Lung (tissue), 12 donors: ENCODE data around the gene ESCO1. TPM values are rescaled to one million over a fixed set of nuclear protein-coding genes. Genes with fewer than 3 reads are reported as not detected.

Experiments
- ATAC-seq: fragments of 200-7000 bp; cut with Tn5 transposase; one replicate; pipeline ENCODE4 v1.9.1; 2020; ENCODE audit warnings: moderate number of reproducible peaks; ENCODE audit not compliant: insufficient read depth, low FRiP score
- DNase-seq, 3 donors: peaks; one replicate each; pipeline ENCODE4 v3.0.0-alpha.2; 2013 to 2017
- H3K27ac ChIP-seq, 2 donors: one replicate each; pipeline ENCODE4 v1.5.1; 2013; ENCODE audit warnings: mild to moderate bottlenecking in 2 of 2, moderate library complexity in 2 of 2, control low read depth in 1 of 2, inconsistent platforms in 1 of 2, low read depth in 1 of 2, low read length in 1 of 2
- H3K27me3 ChIP-seq, 3 donors: one replicate each; pipeline ENCODE4 v1.5.1; 2013; ENCODE audit warnings: low read length in 2 of 3; ENCODE audit not compliant: control insufficient read depth in 3 of 3, insufficient read depth in 3 of 3
- H3K36me3 ChIP-seq, 4 donors: one replicate each; pipeline ENCODE4 v1.5.1; 2013; ENCODE audit warnings: low read length in 4 of 4, mild to moderate bottlenecking in 1 of 4, moderate library complexity in 1 of 4; ENCODE audit not compliant: control insufficient read depth in 4 of 4, insufficient read depth in 4 of 4
- H3K4me1 ChIP-seq, 5 donors: one replicate each; pipeline ENCODE4 v1.5.1; 2013; ENCODE audit warnings: low read length in 5 of 5, mild to moderate bottlenecking in 2 of 5, moderate library complexity in 1 of 5; ENCODE audit not compliant: control insufficient read depth in 5 of 5, insufficient read depth in 5 of 5
- H3K4me3 ChIP-seq: one replicate; pipeline ENCODE4 v1.5.1; 2013; ENCODE audit warnings: mild to moderate bottlenecking, control low read depth, moderate library complexity
- H3K9ac ChIP-seq, 2 donors: one replicate each; pipeline ENCODE4 v1.5.1; 2013; ENCODE audit warnings: low read length in 2 of 2, control low read depth in 1 of 2; ENCODE audit not compliant: insufficient read depth in 1 of 2
- H3K9me3 ChIP-seq, 4 donors: one replicate each; pipeline ENCODE4 v1.5.1; 2013; ENCODE audit warnings: low read length in 3 of 4, mild to moderate bottlenecking in 1 of 4, moderate library complexity in 1 of 4; ENCODE audit not compliant: control insufficient read depth in 4 of 4, insufficient read depth in 3 of 4
- CTCF ChIP-seq: IDR thresholded peaks from 2 replicates; pipeline ENCODE4 v1.5.1; 2012; ENCODE audit warnings: mild to moderate bottlenecking; ENCODE audit errors: control extremely low read depth, extremely low read depth
- WGBS, 2 donors: extraction: QIAGEN DNeasy Blood & Tissue Kit; methylation state at CpG; one replicate each; pipeline ENCODE4 v1.1.7; 2013; 5-methylcytosine and 5-hydroxymethylcytosine counted together
- polyA plus RNA-seq, 2 donors: library from polyadenylated mRNA; stranded (reverse); fragments of 200-250 nt; gene quantifications; one replicate each; pipeline ENCODE4 v1.2.1, GENCODE V29; 2013
- total RNA-seq, 2 donors: library from RNA; depleted of rRNA in 1 of 2; stranded (reverse); fragments of >200 nt in 1 of 2; gene quantifications; one replicate each; pipeline ENCODE4 v1.2.1, GENCODE V29; 2014 to 2021
- donor health status: control.
- donor health status: control.
- donor health status: Bipolar disorder and iron deficiency.
- donor health status: healthy.
- donor health status: DM: yes; HTN: yes; CAD: no.

ESCO1 gene
- total and polyA plus RNA-seq, 4 donors: 7.7 to 28.2 (median 12.7) TPM

- Histone ChIP-seq H3K9ac (no peak overlapping the region), H3K36me3 (peaks cover 0 to 16% (median 2%) of the 10 kb centered on the region in 4 donors), H3K4me3 (no peak overlapping the region), H3K27me3 (no peaks in the 10 kb centered on the region), H3K27ac (no peak overlapping the region), H3K4me1 (no peaks in the 10 kb centered on the region), H3K9me3 (no peaks in the 10 kb centered on the region)
- TF ChIP-seq CTCF: no peak
- WGBS, 2 donors: 76 to 94% methylated on average over 2 of the region's 2 CpGs
- ATAC-seq: no peak
- no peak for DNase-seq
These were observed 87.2 kb downstream of the ESCO1 start for GRCh38 chr18:21513292-21513691.

DNA sequence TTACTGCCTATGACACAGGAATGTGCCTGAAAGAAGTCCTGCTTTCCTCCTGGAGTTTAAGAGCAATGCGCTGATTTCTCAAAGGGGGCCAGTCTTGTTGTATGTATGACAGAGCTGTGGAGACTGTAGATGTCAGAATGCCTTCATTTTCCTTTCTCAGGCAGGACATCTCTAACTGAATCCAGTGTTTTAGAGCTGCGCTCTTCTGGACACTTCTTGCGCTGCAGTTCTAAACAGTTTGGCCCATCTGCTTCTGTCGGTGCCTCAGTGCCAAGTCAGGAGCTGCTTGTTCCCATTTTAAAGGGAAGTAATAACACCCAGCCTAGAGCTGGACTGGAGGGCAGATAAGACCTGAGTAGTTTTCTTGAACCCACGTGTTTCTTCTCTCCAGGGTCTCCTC is 91.4 kb downstream of the ESCO1 start:
- Histone ChIP-seq H3K4me3 (no peak overlapping the region), H3K4me1 (no peaks in the 10 kb centered on the region), H3K36me3 (peaks cover 0 to 6% (median 3%) of the 10 kb centered on the region in 4 donors), H3K27me3 (no peaks in the 10 kb centered on the region), H3K9ac (no peak overlapping the region), H3K27ac (no peak overlapping the region), H3K9me3 (no peaks in the 10 kb centered on the region)
- 86 to 92% methylated on average over 5 of the region's 5 CpGs for WGBS, 2 donors
- TF ChIP-seq CTCF: no peak
- DNase-seq (peak in 1 of 3 donors; percentile 8), ATAC-seq (no peak)

DNA sequence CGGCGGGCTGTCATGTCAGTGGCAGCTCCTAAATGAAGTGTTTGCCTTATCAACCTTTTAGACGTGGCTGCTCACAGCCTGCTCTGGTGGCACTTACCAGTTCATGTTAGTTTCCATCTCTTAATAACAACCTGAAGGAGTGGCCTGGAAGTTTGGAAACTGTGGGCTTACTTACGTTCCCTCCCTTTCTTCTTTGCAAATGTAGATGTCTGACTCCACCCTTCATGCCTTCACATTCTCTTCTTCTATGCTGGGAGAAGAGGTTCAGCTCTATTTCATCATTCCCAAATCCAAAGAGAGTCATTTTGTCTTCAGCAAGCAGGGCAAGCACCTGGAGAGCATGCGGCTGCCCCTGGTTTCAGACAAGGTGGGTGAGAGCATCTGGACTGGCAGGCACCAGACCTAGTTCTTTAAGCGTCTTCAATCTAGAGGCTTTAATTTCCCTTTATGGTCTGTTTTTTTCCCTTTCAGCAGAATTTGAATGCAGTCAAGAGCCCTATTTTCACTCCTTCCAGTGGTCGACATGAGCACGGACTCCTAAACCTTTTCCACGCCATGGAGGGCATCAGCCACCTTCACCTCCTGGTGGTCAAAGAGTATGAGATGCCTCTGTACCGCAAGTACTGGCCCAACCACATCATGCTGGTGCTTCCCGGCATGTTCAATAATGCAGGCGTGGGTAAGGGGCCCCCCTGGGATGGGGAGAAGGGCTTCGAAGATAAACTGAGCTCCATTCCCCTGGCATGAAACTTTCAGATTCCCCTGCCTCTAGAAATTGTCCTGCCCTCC is 92.4 kb downstream of the ESCO1 start:
- DNase-seq: no peak
- 85 to 90% methylated on average over 13 of the region's 13 CpGs for WGBS, 2 donors
- Histone ChIP-seq H3K4me1 (no peaks in the 10 kb centered on the region), H3K4me3 (no peak overlapping the region), H3K36me3 (peaks cover 0 to 2% (median 0%) of the 10 kb centered on the region in 4 donors), H3K27ac (no peak overlapping the region), H3K9ac (no peak overlapping the region), H3K9me3 (no peaks in the 10 kb centered on the region), H3K27me3 (no peaks in the 10 kb centered on the region)
- TF ChIP-seq CTCF: no peak
- no peak for ATAC-seq
